ENCODE measurements around the gene OVOL1. TPM values are rescaled to one million over a fixed set of nuclear protein-coding genes. Genes with fewer than 3 reads are reported as not detected.
A peak's percentile ranks its signal among the peaks of the same experiment; 100 is the strongest.

OVOL1 gene
- total RNA-seq, 1 experiment from 2014 or later: 10.5 TPM

DNA sequence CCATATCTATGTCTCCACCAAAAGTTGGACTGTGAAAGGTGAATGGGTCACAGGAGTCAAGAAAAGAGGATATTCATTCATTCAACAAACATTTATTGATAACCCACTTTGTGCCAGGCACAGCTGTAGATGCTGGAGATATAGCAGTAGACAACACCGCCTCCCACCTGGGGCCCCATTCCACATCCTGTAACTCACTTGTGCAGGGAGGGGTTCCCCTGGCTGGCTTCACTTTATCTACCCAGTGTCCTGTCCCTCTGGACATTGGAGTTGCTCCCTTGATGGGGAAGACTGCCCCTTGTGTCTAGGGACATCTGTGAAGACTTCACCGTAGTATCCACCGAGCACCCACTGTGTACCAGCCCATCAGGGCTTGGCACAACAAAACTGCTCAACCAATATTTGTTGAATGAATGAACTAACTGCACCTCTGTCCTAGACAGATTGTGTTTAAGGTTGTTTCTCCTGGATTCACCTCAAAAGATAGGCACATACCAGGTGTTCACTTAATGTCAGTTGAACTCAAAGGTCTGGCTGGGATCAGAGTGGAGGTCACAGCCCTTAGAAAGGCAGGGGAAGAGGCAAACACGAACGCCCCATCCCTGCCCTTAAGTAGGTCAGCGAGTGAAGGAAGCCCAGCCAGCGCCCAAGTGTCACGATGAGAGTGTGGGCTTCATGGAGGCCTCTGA lies 1.4 kb upstream of the OVOL1 start:
- no peaks in the 10 kb centered on the region for H3K36me3 ChIP-seq (ENCODE audit: low read depth)
- H3F3A ChIP-seq (ENCODE audit: insufficient read depth, low read depth): peaks cover 31% of the 10 kb centered on the region
- no TSS peak for BruUV-seq (replicated peaks)
- H4K20me1 ChIP-seq (ENCODE audit: insufficient read depth): no peaks in the 10 kb centered on the region; the same call in 1 of the 2 replicates
- H3K4me3 ChIP-seq: no peak overlapping the region
- ChIA-PET POLR2A (ENCODE audit: unreplicated experiment) (no interaction called here), CTCF (interaction anchor here (0.6 kb wide), 2 partner anchors 24 to 41 kb away, joined by 3 read pairs; no protein-coding TSS in a partner anchor)
- peaks cover 38% of the 10 kb centered on the region for H3K4me1 ChIP-seq (replicated peaks; ENCODE audit: insufficient read depth)
- H3K27me3 ChIP-seq (ENCODE audit: insufficient read depth, low read depth): no peaks in the 10 kb centered on the region
- no peak overlapping the region for H2AFZ ChIP-seq
- no peak overlapping the region for H3K27ac ChIP-seq
- H3K4me2 ChIP-seq: no peak overlapping the region
- intact Hi-C loops (cut with micrococcal nuclease; ENCODE audit: unreplicated experiment): loop anchor here (2.0 to 10.0 kb wide), 2 partner anchors 73 to 291 kb away; partner anchors contain the start of genes CFL1 and MALAT1
- H3K79me2 ChIP-seq (ENCODE audit: low read depth): peaks cover 28% of the 10 kb centered on the region
- H3K9me3 ChIP-seq (ENCODE audit: insufficient read depth, low read depth): no peaks in the 10 kb centered on the region
- no peaks in the 10 kb centered on the region for H3K9me2 ChIP-seq (ENCODE audit: insufficient read depth)
- DNase-seq: peak in 1 of 2 experiments; percentile 29
- TF ChIP-seq, protein P1, sequence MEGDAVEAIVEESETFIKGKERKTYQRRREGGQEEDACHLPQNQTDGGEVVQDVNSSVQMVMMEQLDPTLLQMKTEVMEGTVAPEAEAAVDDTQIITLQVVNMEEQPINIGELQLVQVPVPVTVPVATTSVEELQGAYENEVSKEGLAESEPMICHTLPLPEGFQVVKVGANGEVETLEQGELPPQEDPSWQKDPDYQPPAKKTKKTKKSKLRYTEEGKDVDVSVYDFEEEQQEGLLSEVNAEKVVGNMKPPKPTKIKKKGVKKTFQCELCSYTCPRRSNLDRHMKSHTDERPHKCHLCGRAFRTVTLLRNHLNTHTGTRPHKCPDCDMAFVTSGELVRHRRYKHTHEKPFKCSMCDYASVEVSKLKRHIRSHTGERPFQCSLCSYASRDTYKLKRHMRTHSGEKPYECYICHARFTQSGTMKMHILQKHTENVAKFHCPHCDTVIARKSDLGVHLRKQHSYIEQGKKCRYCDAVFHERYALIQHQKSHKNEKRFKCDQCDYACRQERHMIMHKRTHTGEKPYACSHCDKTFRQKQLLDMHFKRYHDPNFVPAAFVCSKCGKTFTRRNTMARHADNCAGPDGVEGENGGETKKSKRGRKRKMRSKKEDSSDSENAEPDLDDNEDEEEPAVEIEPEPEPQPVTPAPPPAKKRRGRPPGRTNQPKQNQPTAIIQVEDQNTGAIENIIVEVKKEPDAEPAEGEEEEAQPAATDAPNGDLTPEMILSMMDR (conservative IDR thresholded peaks at IDR 0.05): no peak
- no peak for TF ChIP-seq EZH2 (IDR thresholded peaks at IDR 0.05; ENCODE audit: low read depth)

DNA sequence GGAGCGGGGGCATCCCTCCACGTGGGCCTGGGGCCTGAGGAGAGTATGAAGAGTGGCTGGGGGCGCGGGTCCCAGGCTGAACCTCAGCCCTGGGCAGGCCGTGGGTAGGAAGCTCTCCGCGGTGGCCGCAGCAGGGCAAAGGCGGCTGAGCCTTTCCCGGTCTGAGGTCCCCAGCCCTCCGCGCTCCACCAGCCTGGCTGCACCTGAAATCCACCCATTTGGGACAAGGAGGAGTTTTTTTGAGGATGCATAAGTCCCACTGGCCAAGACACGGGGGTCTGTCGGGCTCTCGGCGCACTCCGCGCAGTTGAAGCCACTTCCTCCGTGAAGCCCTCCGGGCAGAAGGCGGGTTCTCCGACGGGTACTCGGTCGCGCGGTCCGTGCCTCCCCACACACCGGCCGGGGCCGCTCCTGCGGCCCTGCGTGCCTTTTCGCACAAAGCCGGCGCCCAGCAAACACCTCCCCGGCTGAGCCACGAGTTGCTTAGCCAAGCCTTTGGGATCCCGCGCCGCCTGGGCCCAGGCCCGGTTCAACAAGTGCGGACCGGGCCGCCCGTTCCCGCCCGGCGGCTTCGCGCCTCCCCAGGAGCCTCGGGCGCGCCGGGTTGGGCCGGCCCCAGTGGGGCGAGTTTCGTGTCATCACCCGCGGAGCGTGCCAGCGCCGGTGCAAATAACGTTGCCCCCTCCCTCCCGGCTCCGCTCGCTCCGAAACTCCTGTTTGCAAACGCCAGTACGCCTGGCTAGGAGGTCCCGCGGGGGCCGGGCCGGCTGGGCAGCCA lies 666 bp upstream of the OVOL1 start:
- no peak for DNase-seq
- no peaks in the 10 kb centered on the region; the same call in 1 of the 2 replicates for H4K20me1 ChIP-seq (ENCODE audit: insufficient read depth)
- no peaks in the 10 kb centered on the region for H3K27me3 ChIP-seq (ENCODE audit: insufficient read depth, low read depth)
- H3K4me1 ChIP-seq (replicated peaks; ENCODE audit: insufficient read depth): peaks cover 45% of the 10 kb centered on the region
- peak overlapping the region; percentile 50 for H3K4me3 ChIP-seq
- BruUV-seq (replicated peaks): no TSS peak
- ChIA-PET CTCF (no interaction called here), POLR2A (ENCODE audit: unreplicated experiment) (interaction anchor here (0.6 to 0.7 kb wide), 6 partner anchors 74 to 737 kb away, joined by 4 to 6 read pairs (median 6); partner anchors contain the start of gene MUS81)
- H3K4me2 ChIP-seq: peak overlapping the region; percentile 89
- H3K79me2 ChIP-seq (ENCODE audit: low read depth): peaks cover 35% of the 10 kb centered on the region
- TF ChIP-seq EZH2 (IDR thresholded peaks at IDR 0.05; ENCODE audit: low read depth): no peak
- TF ChIP-seq, protein P1 (conservative IDR thresholded peaks at IDR 0.05): no peak
- H2AFZ ChIP-seq: no peak overlapping the region
- no peaks in the 10 kb centered on the region for H3K9me2 ChIP-seq (ENCODE audit: insufficient read depth)
- peaks cover 31% of the 10 kb centered on the region for H3F3A ChIP-seq (ENCODE audit: insufficient read depth, low read depth)
- no peaks in the 10 kb centered on the region for H3K9me3 ChIP-seq (ENCODE audit: insufficient read depth, low read depth)
- no peaks in the 10 kb centered on the region for H3K36me3 ChIP-seq (ENCODE audit: low read depth)
- intact Hi-C loops (cut with micrococcal nuclease; ENCODE audit: unreplicated experiment): loop anchor here (2.0 to 10.0 kb wide), 2 partner anchors 73 to 291 kb away; partner anchors contain the start of genes CFL1 and MALAT1
- H3K27ac ChIP-seq: no peak overlapping the region
